ENCODE measurements around the gene PLXNA2.

DNA sequence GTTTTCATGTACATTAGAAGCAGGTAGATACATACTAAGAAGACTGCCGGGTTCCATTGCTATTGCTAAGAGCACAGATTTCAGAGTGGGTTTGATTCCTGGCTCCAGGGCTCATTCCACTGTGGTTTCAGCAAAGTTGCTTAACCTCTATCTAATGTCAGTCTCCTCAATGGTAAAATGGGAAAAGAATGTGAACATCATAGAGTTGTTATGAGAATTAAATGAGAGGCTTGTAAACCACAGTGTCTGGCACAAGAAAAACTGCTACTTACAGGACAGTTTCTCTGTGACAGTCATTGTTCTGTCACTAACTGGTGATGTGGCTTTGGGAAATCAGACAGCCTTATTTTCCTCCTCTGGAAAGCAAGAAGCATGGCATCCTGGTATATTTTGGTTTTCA lies 10.7 kb upstream of the PLXNA2 start:
- TF ChIP-seq, protein P1, sequence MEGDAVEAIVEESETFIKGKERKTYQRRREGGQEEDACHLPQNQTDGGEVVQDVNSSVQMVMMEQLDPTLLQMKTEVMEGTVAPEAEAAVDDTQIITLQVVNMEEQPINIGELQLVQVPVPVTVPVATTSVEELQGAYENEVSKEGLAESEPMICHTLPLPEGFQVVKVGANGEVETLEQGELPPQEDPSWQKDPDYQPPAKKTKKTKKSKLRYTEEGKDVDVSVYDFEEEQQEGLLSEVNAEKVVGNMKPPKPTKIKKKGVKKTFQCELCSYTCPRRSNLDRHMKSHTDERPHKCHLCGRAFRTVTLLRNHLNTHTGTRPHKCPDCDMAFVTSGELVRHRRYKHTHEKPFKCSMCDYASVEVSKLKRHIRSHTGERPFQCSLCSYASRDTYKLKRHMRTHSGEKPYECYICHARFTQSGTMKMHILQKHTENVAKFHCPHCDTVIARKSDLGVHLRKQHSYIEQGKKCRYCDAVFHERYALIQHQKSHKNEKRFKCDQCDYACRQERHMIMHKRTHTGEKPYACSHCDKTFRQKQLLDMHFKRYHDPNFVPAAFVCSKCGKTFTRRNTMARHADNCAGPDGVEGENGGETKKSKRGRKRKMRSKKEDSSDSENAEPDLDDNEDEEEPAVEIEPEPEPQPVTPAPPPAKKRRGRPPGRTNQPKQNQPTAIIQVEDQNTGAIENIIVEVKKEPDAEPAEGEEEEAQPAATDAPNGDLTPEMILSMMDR (IDR thresholded peaks at IDR 0.05): no peak
- TF ChIP-seq POLR2A (IDR thresholded peaks at IDR 0.05): no peak
